Mammary epithelial cell (primary cell): ENCODE results near the gene FLAD1.

Source experiments
- EZH2 ChIP-seq: IDR thresholded peaks from 2 replicates; pipeline ENCODE4 v1.6.1; 2012; ENCODE audit warnings: low read length, inconsistent platforms, borderline replicate concordance
- TF ChIP-seq, protein P1 (sequence below), 2 donors: IDR thresholded peaks in 1 of 2; conservative IDR thresholded peaks in 1 of 2; 2 replicates each; pipeline ENCODE4 v1.5.1; 2011 to 2012; ENCODE audit warnings: inconsistent platforms in 2 of 2, low read length in 2 of 2, mild to moderate bottlenecking in 2 of 2, control low read depth in 1 of 2, low read depth in 1 of 2; ENCODE audit not compliant: insufficient read depth in 1 of 2; ENCODE audit errors: extremely low read depth in 1 of 2

DNA sequence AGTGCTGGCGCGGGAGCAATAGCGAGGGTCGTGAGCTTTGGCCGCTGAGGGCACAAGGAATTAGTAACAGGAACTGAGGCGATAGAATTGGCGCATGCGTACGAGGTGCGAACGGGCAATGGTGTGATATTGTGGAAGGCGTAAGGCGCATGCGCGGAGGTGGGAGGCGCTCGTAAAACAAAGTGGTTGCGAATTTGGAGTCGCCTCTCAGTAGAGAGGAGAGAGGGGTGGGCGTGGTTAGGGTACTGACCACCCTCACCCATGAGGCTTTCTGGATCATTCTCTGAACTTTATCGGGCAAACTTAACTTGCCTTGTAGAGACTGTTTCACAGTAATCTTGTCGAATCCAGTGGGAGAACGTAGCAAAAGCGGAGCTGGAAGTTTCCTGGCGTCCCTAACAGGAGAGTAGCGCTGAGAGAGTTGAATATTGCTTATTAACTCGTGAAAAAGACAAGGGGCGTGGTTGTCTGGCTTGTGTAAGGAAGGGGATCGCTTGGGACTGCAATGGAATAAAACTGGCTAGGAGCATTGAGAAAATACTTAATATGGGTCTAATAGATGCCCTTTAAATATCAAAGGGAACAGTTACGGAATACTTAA is 8.2 kb upstream of the FLAD1 start:
- TF ChIP-seq, protein P1, sequence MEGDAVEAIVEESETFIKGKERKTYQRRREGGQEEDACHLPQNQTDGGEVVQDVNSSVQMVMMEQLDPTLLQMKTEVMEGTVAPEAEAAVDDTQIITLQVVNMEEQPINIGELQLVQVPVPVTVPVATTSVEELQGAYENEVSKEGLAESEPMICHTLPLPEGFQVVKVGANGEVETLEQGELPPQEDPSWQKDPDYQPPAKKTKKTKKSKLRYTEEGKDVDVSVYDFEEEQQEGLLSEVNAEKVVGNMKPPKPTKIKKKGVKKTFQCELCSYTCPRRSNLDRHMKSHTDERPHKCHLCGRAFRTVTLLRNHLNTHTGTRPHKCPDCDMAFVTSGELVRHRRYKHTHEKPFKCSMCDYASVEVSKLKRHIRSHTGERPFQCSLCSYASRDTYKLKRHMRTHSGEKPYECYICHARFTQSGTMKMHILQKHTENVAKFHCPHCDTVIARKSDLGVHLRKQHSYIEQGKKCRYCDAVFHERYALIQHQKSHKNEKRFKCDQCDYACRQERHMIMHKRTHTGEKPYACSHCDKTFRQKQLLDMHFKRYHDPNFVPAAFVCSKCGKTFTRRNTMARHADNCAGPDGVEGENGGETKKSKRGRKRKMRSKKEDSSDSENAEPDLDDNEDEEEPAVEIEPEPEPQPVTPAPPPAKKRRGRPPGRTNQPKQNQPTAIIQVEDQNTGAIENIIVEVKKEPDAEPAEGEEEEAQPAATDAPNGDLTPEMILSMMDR (conservative IDR thresholded peaks at IDR 0.05 in 1 of 2, IDR thresholded peaks at IDR 0.05 in 1 of 2; ENCODE audit: extremely low read depth in 1 of 2, insufficient read depth in 1 of 2, low read depth in 1 of 2, low read length in 2 of 2), result no peak
- no peak for TF ChIP-seq EZH2
